Stimulated activated CD4-positive, alpha-beta T cell treated with anti-CD3 and anti-CD28 coated beads, Interleukin-4, amount 100 ng/mL, for 48 hours (primary cell): ENCODE measurements around the gene HS3ST5.
"Not testable (repeated sequence)": the region's sequence is repeated elsewhere in the genome, so short reads cannot be mapped to it uniquely, and the experiment has no call there.

Experiments
- DNase-seq, 2 donors: peaks; one replicate each; pipeline ENCODE4 v3.0.0-alpha.2; 2020; ENCODE audit warnings: low read depth in 2 of 2

The HS3ST5 gene

GRCh38 chr6:114334237-114334636 is 8.6 kb downstream of the HS3ST5 start:
- no peak for DNase-seq

- DNase-seq: no peak
Measured at GRCh38 chr6:114327074-114327473, 15.7 kb downstream of the HS3ST5 start.

- no peak for DNase-seq
Measured at GRCh38 chr6:114323784-114324183, 19.0 kb downstream of the HS3ST5 start.

- DNase-seq: no peak
Measured at GRCh38 chr6:114319749-114320148, 23.1 kb downstream of the HS3ST5 start.

- DNase-seq: no peak
Measured at GRCh38 chr6:114315831-114316595, 26.8 kb downstream of the HS3ST5 start.

- not testable (repeated sequence) for DNase-seq
Measured at GRCh38 chr6:114313816-114314215, 29.0 kb downstream of the HS3ST5 start.

- DNase-seq: no peak
Measured at GRCh38 chr6:114312931-114313330, 29.9 kb downstream of the HS3ST5 start.

DNA sequence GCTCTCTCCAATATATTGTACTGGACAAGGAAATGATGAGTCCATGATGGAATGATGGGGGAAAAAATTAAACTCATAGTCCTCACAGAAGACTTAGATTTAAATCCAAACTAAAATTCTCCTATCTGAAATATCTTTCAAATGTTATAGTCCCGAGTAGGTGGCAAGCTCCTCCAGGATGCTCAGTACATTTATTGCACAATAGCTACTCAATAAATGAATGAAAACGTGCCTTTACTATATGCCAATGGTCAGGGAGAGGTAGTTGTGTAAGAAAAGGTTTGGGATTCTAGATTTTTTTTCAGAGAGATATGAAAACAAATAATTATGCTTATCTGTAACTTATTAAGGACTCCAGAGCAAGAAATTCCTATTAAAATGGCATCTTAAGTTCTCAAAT is 32.8 kb downstream of the HS3ST5 start:
- DNase-seq: no peak

DNA sequence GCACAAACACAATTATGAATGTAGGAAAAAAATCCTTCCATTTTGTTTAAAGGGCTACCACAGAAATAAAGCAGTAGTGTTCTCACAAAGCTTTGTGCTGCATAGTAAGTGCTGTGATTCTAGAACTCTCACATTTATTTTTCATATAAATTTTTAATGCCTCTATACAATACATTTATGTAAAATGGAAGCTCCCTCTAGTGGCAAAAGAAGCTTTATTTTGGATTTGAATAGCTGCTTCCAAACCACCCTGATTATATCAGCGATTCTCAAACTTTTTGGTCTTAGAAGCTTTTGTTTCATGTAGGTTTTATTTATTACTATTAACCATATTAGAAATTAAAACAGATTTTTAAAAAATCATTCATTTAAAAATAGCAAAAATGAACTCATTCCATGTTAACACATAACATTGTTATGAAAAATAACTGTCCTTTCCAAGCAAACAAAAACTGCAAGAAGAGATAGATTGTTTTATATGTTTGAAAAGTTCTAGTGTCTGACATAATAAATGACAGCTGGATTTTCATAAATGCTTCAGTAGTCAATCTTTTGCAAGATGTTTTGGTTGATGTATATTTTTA is 38.4 kb downstream of the HS3ST5 start:
- no peak for DNase-seq

GRCh38 chr6:114301596-114302219 is 41.1 kb downstream of the HS3ST5 start:
- DNase-seq: no peak

GRCh38 chr6:114297135-114297534 is 45.7 kb downstream of the HS3ST5 start:
- DNase-seq: no peak

- no peak for DNase-seq
Measured at GRCh38 chr6:114292431-114292830, 50.4 kb downstream of the HS3ST5 start.

GRCh38 chr6:114291428-114291827 is 51.4 kb downstream of the HS3ST5 start:
- no peak for DNase-seq

DNA sequence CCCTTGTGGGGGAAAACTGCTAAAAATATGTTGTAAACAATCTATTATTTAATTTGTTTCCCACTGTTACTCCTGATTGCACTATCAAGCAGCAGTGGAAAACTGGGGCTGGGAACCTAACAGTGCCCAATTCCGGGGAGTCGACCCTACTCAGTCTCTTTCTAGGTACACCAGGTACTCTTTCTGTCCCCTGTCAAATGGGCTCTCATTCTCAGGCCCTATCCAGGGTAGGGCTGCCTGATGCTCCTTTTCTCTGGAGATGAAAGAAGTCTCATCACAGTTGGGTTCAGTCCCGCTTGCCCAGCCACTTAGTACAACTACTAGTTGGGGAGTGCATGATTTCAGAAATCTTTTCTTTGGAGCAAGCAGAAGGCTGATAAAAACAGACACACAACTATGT is 52.0 kb downstream of the HS3ST5 start:
- DNase-seq: no peak

- DNase-seq: no peak
Measured at GRCh38 chr6:114288701-114289495, 53.9 kb downstream of the HS3ST5 start.

DNA sequence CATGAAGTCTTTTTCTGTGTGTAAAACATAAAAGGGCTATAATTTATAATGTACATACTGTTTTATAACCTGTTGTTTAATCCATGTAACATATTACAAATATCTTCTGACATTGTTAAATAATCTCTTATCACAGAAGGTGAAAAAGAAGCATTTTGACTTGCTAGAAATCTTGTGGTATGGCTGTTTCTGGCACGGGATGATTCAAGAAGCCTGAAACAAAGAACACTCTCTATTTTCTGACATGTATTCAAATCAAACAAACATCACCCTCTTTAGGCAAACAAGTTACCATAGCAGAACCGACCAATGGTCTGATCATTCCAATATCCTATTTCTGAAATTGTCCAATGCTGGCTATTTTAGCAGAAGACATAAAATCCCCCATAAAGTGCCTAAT is 55.4 kb downstream of the HS3ST5 start:
- no peak for DNase-seq

DNA sequence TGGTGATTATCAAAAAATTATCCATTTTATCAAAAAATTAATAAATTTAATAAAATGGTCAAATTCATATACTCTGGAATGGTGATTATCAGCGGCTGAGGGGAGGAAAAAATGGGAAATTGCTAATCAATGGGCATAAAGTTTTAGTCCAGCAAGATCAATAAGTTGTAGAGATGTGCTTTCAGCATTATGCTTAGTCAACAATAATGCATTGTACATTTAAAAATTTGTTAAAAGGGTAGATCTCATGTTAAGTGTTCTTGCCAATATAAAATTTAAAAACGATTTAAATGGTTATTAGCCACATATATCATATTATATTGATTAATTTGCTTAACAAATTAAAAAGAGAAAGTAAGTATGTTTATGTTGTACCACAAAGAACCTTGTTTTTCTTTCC is 56.6 kb downstream of the HS3ST5 start:
- DNase-seq: no peak

- DNase-seq: no peak
Measured at GRCh38 chr6:114284281-114284680, 58.5 kb downstream of the HS3ST5 start.

GRCh38 chr6:114282292-114282691 is 60.5 kb downstream of the HS3ST5 start:
- DNase-seq: no peak

DNA sequence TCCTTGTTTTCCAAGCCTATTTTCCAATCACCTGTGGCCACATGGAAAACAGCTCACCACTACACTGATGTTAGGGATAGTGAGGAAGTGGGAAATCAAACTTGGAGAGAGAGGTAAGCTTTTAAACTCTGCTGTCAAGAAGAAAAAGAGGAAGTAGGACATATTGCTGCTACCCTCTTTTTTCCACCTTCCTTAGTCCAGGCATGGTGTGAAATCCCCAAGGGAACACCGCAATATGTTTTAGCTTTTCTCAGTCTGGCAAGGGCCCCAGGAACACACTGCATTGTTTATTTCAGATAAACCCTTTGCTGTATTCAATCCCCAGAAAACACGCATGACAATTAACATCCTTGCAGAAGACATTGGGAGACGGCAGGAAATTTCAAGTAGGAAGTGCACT is 61.3 kb downstream of the HS3ST5 start:
- no peak for DNase-seq

GRCh38 chr6:114280239-114280982 is 62.4 kb downstream of the HS3ST5 start:
- no peak for DNase-seq

GRCh38 chr6:114277220-114277619 is 65.6 kb downstream of the HS3ST5 start:
- DNase-seq: no peak
